Skeletal muscle cell (primary cell): ENCODE results near the gene SYT5.
"Not testable (repeated sequence)": the region's sequence is repeated elsewhere in the genome, so short reads cannot be mapped to it uniquely, and the experiment has no call there.

Source experiments
- DNase-seq: peaks from one replicate; pipeline ENCODE4 v3.0.0-alpha.2; 2010; ENCODE audit warnings: low read depth
- H3K4me3 ChIP-seq: 2 replicates; pipeline ENCODE4 v1.5.1; 2011; ENCODE audit warnings: low read depth, mild to moderate bottlenecking, control low read depth, low read length, moderate library complexity

The SYT5 gene

DNA sequence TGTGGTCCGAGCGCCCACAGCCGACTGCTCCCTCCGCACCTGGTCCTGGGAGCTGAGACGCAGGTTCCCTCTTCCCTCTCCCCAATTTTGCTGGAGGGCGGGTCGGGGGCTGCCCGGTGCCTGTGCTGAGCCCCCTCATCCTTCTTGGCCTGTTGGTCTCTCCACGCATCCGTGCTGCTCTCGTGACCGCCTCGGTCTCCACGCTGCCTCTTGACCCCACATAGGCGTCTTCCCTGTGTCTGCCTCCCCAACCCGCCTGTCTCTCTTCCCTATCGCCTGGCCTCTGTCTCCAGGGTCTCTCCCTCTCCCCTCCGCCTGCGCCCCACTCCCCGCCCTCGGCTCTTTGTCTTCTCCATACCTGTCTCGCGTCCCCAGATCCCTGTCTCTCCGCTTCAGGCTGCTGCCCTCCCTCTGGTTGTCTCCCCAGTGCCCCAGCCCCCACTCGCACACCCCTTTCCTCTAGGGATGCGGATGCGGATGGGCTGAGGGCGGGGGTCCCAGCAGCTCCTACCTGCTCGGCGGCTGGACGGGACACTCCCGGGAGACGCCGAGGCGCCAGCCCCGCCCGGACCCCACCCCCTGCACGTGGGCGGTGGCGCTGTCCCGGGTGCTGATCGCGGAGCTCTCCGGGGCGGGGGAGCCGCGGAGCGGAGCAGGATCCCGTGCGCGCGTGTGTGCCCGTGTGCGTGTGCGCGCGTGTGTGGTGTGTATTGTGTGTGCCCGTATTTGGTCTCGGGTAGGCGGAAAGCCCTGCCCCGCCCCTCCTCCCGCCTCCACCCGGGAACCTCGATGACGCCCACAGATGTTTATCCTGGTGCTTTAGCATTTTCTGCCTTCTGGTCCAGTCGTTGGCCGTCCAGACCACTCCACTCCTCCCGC lies at the start of gene SYT5:
SYT5 (minus strand) TSS at position 684 of the 879 bp plus-strand sequence. CDS start 1,248 bp downstream, outside the sequence.
- H3K4me3 ChIP-seq, result peak within 1 kb of the TSS; percentile 50
- no peak for DNase-seq

DNA sequence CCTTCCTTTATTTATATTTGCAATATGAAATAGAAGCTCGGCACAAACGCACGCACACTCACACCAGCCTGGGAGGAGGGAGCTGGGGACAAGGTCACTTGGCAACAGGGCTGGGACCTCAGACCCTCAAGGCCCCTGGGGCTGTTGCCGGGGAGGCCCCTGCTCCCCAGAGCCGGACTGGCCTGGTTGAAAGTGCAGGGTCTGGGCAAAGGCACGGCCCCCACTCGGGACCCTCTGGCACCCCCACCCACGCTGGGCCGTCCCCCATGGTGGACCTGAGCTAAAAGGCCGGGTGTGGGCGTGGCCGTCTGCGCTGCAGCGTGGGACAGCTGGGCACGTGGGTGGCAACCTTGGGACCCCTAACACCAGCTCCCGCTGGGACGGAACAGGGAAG lies 49.7 kb upstream of the SYT5 start:
- no peak overlapping the region for H3K4me3 ChIP-seq

DNA sequence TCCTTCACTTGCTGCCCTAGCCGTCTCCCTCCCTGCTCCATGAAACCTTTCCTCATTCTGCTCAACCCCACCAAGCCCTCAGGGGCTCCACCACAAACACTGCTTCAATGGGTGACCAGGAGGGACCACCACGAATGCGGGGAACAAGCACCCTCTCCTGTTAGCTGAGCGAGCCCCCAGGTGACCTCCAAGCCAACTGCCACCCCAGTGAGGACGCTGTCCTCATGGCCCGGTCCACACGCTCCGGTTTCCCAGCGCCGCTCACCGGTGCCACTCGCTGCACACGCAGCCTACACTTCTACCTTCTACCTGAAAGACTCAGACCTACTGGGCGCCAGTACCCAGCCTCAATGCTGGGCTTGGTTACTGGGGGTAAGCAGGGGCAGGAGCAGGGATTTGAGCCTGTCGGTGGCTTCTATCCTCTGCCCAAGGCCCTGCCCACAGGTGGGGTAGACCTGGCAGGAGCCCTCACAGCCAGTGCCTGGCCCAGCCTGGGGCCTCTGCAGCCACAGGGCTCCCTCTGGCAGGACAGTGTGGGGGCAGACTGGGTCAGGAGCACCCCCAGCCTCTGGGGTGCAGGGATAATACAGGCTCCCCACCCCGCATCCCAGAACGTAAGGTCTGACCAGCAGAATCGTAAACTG lies 49.2 kb upstream of the SYT5 start:
- no peak overlapping the region for H3K4me3 ChIP-seq
- no peak for DNase-seq

More for the DNA sequence above, 49.7 kb upstream of the SYT5 start:
- no peak for DNase-seq

DNA sequence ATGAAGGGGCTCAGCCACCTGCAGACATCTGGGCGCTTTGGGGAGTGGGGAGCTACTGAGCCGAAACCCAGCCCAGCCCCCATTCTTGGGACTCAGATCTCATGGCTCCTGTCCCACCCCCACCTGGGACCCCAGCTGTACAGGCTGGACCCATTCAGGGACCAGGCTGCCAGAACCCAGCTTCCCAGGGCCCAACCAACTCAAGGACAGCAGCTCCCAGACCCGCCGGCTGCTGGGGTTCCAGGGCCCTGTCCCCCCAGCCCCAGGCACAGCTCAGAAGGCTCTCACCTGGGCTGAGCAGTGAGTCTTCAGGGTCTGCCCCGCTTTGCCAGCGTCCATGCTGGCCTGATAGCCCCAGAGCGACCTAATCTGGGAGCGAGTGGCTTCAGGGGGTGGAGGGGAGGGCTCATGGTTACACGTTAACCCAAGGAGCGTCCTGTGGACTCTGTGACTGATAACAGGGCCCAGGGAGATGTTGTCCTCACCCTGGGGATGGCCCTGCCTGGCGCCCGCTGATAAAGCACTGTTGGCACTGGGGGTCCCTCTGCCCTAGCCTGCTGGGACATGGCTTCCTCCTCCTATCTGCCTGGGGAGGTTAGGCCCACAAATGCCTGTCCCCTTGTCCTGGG lies 48.4 kb upstream of the SYT5 start, which contains the start of gene TMEM86B:
TMEM86B (minus strand) TSS at position 361 of the 629 bp plus-strand sequence; CDS start at position 339, 22 bp downstream.
- no peak for DNase-seq
- no peak within 1 kb of the TSS for H3K4me3 ChIP-seq

DNA sequence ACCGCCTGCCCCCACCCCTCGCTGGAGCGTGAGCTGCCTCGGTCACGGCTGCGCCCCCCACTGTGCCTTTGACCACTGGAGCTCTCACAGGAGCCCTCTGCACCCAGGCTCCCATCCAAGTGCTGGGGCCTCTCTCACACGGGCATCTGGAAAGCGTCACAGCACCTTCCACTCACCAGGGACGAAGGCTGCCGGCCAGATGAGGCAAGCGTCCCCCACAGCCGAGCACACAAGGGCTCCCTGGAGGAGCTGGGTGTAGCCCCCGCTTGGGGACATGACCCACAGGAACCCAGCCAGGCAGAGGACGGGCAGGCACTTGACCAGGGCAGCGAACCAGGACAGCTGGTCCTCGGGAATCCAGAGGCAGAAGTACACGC lies 47.9 kb upstream of the SYT5 start:
- no peak overlapping the region for H3K4me3 ChIP-seq
- DNase-seq, result no peak

DNA sequence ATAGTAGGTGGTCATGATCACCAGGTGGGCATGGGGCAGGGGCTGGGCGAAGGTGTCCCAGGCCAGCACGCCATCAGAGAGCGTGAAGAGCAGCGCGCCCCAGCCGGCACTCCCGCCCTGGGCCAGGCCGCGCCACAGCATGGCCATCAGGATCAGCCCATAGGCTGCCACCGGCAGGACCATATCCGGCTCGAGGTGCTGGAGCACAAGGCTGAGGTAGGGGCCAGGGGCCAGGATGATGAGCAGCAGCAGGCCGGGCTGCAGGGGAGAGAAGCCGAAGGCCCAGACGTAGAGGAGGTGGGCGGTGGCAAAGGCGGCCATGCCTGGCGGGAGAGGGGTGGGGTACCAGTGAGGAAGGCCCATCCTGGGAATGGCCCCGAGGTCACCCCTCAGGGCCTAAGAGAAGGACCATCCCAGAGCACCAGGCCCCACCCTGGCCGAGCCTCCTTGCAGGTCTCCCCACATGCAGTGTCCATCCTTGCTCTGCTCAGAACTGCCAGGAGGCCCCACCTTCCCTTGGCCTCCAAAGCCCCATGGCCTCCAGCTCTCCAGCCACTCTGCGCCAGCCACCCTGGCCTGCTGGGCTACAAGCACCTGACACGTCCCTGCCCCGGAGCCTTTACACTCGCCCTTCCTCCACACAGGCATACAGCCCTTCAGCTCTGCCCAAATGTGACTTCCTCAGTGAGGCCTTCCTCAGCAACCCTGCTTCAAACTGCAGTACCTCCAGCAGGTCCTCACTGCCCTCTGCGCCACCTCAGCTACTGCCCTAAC lies 47.3 kb upstream of the SYT5 start:
- H3K4me3 ChIP-seq, result no peak overlapping the region
- no peak for DNase-seq

DNA sequence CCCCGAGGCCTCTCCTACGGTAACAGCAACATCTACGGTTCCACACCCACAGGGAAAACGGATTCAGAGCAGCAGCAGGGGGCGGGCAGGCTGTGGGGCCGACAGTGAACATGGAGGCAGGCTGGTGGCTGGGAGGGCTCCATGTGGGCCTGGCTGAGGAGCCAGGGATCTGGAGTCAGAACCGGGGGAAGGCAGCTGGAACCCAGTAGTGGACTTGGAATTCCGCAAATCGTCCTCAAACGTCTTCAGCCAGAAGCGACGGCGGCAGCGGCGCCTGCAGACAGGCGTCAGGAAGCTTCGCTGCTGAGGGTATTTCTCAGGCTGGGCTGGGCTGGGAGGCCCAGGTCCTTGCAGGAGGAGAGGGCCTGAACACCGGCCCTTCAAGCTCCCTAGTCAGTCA lies 46.7 kb upstream of the SYT5 start:
- H3K4me3 ChIP-seq, result no peak overlapping the region
- DNase-seq, result no peak

DNA sequence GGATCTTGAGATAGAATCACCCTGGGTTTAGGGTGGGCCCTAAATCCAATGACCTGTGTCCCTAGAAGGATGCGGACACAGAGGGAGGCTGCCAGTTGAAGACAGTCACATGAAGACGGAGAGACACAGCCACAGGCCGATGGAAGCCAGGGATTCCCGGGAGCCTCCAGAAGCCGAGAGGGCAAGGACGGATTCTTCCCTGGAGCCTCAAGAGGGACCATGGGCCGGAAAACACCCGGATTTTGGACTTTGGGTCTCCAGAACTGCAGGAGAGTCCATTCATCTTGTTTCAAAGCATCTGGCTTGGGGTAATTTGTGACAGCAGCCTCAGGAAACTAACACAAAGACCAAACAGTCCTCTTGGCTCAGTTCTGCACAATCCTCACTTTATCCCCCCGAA lies 46.2 kb upstream of the SYT5 start:
- no peak for DNase-seq
- no peak overlapping the region for H3K4me3 ChIP-seq

DNA sequence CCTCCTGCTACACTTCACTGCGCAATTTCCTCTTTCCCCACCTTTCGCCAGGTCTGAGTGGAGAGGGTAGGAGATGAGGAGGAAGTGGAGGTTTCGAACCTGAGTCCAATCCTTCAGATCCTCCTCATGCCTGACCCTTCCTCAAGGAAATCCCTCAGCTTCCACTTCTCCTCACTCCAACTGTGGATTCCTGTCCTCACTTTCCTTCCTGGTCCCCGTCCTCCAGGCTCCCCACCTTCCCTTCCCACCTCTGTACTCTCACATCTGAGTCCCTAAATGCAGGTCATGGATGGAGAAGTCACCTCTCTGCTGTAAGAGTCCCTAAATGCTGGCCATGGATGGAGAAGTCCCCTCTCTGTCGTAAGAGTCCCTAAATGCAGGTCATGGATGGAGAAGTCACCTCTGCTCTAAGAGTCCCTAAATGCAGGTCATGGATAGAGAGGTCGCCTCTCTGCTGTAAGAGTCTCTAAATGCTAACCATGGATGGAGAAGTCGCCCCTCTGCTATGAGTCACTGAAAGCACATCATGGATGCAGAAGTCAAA lies 45.4 kb upstream of the SYT5 start:
- DNase-seq, result no peak
- H3K4me3 ChIP-seq, result no peak overlapping the region

DNA sequence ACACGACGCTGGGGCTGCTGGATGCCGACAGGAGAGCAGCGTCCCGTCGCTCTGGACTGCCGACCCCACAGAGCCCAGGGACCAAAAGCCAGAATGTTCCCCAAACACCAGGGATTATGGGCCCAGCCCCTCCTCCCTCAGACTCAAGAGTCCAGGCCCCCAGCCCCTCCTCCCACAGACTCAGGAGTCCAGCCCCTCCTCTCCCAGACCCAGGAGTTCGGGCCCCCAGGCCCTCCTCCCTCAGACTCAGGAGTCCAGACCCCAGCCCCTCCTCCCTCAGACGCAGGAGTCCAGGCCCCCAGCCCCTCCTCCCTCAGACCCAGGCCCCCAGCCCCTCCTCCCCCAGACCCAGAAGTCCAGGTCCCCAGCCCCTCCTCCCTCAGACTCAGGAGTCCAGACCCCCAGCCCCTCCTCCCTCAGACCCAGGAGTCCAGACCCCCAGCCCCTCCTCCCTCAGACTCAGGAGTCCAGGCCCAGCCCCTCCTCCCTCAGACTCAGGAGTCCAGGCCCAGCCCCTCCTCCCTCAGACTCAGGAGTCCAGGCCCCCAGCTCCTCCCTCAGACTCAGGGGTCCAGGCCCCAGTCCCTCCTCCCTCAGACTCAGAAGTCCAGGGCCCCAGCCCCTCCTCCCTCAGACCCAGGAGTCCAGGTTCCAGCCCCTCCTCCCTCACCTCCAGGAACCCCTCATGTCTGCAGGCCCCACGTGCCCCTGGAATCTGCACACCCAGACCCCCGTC lies 44.8 kb upstream of the SYT5 start:
- not testable (repeated sequence) for H3K4me3 ChIP-seq, DNase-seq

DNA sequence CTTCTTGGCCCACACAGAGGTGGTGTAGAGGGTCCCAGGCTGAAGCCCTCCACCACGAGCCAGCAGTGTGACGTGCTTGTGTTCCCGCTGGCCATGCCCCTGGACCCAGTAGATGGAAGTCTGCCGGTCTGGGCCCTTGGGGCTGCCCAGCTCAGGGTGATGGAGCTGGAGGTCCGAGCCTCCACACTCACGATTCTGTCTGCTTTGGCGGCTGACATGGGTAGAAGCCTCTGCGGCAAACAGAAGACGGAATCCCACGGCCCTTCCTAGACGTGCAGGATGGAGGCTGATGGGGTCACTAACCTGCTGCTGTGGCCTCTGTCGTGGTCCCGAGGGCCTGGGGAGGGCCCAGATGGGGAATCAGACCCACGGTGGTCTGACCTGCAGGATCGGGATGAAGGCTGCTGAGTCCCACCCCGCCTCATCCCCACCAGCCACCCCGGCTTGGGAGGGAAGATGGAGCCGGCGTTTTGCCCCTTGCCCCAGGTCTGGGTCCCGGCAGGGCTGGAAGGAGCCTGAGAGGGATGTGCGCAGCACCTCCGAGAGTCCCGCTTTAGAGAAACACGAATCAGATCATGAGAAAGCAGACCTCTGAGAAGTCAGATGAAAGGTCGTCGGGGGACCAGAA lies 44.1 kb upstream of the SYT5 start:
- DNase-seq, result no peak
- H3K4me3 ChIP-seq, result no peak overlapping the region

DNA sequence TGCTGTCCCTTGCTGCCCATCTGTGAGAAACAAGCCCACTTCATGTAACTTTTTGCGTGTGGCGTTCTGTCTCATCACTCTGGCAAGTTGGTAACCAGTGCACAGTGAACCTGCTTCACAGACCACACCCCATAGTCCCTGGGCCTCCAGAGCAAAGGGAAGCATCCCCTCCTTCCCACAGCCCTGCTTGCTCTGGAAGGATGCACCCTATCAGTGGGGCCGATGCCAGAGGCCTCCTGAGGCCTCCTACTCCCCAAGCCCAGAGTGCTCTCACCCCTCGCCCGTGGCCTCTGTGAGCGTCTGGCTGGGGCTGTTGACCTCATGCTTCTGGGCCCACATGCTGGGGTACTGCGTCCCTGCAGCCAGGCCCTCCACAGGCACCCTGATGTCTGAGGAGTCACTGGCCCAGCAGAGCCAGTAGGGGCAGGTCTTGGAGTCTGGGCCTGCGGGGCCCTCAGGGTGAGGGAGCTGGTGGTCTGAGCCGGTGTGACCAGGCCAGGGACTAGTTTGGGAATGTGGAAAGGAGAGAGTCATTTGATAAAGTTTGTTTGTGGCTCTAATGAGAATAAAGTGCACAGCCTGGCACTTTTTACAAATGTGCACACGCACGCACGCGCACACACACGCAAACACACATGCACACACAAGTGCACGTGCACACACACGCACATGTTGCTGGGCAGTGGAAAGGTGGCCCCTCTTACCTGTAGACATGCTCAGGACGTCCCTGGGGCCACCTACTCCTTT lies 43.4 kb upstream of the SYT5 start:
- DNase-seq, result no peak
- H3K4me3 ChIP-seq, result no peak overlapping the region

DNA sequence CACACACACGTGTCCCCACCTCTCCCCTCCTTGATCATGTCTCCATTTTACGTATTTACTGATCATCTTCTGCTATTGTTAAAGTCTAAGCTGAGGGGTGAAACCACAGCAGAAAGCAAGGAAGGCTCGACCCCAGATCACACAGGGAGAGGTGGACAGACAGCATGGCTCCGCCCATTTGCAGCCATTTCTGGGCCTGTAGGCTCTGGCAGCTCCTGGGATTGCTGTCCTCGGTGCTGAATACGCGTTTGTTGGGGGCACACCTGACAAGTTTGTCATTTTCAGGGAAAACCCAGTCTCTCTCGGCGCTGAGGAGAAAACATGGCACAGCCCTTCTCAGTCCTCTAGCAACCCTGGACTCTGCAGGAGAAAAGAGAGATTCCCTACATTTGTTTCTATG lies 40.4 kb upstream of the SYT5 start:
- no peak for DNase-seq
- H3K4me3 ChIP-seq, result no peak overlapping the region

DNA sequence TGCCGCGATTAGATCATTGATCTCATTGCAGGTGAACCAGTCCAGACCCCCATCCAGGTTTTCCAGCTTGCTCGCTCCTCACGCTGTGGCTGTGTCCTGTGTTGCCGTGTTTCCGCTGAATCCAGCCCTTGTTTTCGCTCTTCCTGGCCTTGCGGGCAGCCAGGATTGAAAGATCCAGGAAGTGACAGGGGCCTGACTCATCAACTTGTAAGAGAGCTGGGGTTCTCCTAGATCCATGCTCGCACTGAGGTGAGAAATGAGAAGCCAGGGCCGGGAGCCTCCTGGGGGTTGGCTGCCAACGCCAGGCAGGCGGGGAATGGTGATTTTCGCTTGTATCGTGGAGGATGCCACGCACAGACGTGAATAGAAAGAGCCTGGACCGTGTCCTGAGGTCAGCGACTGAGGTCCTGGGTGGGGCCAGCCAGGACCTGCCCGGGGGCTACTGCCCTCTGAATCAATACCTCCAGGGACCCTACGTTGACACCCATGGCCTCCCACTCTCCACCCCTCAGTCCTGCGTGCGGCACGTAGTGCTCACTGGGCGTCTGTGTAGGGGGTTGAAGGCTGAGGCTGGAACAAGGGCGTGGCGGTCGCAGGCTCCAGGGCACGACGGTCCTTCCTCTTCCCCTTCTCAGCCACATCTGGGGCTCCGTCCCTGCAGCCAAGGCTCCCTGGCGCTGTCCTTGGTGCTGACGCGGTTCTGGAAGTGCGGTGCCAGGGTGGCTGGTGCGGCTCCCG lies 36.5 kb upstream of the SYT5 start:
- peak overlapping the region; percentile 42 for H3K4me3 ChIP-seq
- peak; percentile 98 for DNase-seq

DNA sequence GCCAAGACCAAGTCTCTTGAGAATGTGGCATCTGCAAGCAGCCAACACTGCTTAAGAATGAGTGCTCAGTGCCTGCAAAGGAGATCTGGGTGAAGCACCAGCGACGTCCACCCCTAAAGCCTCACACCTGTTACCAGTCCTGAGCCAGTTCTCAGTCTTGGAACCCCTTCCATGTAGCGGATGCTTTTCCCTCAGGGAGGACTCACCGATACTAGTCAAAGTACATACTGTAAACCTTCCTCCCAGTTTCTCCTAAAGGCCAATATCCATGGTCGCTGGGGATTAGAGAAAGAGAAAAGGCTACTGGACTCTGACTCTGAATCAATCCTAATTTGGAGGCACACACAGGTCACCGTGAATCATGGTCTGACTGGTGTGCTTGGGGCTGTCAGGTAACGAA lies 33.5 kb upstream of the SYT5 start:
- no peak for DNase-seq
- no peak overlapping the region for H3K4me3 ChIP-seq

DNA sequence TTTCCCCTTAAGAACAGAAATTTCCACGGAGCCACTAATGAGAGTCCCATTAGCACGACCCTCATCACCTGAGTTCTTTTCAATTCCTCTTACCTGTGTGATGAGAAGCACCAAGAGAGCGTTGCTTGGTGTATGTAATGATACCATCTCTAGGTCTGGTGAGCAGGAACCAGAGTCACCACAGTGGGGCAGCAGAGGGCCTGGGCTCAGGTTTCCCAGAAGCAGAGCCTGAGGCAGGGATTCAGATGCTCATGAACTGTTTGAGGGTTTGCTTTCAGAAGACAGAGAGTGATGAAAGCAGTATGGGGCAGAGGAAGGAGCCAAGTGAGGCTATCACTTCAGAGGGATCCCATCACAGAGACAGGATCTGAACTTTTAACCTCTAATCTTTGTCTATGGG lies 32.4 kb upstream of the SYT5 start:
- DNase-seq, result no peak
- H3K4me3 ChIP-seq, result no peak overlapping the region
